ENCODE measurements around the gene VPS35L.

Gene VPS35L

DNA sequence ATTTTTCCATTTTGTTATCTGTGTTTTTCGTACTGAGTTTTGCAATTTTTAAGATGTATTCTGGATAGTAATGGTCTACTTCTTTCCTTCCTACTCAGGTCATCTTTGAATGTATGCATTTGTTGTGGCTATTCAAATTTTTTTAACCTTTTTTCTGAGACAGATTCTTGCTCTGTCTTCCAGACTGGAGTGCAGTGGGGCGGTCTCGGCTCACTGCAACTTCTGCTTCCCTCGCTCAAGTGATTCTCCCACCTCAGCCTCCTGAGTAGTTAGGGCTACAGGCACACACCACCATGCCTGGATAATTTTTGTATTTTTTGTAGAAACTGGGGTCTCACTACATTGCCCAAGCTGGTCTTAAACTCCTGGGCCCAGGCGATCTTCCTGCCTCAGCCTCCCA, 33.6 kb downstream of the VPS35L start:
- TF ChIP-seq, protein P1, sequence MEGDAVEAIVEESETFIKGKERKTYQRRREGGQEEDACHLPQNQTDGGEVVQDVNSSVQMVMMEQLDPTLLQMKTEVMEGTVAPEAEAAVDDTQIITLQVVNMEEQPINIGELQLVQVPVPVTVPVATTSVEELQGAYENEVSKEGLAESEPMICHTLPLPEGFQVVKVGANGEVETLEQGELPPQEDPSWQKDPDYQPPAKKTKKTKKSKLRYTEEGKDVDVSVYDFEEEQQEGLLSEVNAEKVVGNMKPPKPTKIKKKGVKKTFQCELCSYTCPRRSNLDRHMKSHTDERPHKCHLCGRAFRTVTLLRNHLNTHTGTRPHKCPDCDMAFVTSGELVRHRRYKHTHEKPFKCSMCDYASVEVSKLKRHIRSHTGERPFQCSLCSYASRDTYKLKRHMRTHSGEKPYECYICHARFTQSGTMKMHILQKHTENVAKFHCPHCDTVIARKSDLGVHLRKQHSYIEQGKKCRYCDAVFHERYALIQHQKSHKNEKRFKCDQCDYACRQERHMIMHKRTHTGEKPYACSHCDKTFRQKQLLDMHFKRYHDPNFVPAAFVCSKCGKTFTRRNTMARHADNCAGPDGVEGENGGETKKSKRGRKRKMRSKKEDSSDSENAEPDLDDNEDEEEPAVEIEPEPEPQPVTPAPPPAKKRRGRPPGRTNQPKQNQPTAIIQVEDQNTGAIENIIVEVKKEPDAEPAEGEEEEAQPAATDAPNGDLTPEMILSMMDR (IDR thresholded peaks at IDR 0.05; ENCODE audit: low read depth, low read length, missing control alignments): no peak
- DNase-seq (ENCODE audit: low read depth): no peak
- no peak overlapping the region for H3K4me3 ChIP-seq (ENCODE audit: low read depth, low read length)

DNA sequence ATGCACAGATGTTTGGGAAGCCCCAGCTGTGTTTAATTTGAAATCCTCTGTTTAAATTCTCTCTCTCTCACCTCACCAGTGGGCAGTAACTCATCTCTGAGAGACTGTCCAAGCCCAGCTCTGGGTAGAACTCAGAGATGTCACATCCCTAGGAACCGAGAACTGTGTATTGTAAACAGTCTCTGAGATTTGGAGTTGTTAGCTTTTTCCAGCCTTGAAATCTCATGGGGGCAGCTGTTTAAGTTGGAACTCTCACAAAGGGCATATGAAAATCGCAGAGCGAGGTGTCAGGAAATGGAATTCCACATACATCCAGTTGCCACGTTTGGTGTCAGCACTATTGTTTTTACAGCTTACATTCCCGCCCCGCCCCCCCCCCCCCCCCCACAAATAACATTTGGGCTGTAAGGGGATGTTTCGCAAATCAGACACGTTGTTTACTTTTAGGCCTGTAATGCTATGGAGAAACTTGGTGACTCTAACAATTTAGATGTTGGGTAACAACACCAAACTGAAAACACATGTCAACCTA, 34.3 kb downstream of the VPS35L start:
- no peak for DNase-seq (ENCODE audit: low read depth)
- TF ChIP-seq, protein P1 (IDR thresholded peaks at IDR 0.05; ENCODE audit: low read depth, low read length, missing control alignments): no peak
- no peak overlapping the region for H3K4me3 ChIP-seq (ENCODE audit: low read depth, low read length)

DNA sequence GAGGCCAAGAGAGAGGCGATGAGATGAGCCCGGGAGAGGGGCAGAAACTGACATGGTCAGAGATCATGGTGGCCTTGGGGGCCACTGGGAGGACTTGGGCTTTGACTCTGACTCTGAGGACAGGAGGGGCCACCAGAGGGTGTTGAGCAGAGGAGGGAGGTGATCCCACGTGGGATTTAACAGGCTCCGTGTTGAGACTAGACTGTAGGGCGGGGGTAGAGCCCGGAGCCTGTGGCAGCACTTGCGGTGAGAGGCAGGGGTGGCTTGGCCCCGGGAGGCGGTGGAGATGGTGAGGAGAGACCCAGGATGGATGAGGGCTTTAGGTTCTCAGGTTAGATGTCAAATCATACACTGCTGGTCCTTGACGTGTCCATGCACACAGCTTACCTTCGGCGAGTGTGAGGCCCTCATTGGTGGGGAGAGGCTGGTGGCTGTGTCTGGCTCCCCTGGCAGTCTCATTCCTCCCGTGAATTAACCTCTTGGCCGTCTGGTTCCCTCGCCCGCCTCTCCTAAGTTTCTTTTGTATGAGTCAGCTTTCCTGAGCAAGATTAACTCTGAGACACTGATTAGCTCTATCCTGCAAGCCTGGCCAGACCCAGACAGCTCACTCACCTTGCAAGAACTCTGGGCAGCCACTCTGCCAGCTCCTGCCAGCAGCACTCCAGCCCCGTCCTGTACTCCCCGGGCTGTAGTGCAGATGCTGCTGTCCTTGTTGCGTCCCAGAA, 39.7 kb downstream of the VPS35L start:
- TF ChIP-seq, protein P1 (IDR thresholded peaks at IDR 0.05; ENCODE audit: low read depth, low read length, missing control alignments): no peak
- no peak for DNase-seq (ENCODE audit: low read depth)
- H3K4me3 ChIP-seq (ENCODE audit: low read depth, low read length): no peak overlapping the region

DNA sequence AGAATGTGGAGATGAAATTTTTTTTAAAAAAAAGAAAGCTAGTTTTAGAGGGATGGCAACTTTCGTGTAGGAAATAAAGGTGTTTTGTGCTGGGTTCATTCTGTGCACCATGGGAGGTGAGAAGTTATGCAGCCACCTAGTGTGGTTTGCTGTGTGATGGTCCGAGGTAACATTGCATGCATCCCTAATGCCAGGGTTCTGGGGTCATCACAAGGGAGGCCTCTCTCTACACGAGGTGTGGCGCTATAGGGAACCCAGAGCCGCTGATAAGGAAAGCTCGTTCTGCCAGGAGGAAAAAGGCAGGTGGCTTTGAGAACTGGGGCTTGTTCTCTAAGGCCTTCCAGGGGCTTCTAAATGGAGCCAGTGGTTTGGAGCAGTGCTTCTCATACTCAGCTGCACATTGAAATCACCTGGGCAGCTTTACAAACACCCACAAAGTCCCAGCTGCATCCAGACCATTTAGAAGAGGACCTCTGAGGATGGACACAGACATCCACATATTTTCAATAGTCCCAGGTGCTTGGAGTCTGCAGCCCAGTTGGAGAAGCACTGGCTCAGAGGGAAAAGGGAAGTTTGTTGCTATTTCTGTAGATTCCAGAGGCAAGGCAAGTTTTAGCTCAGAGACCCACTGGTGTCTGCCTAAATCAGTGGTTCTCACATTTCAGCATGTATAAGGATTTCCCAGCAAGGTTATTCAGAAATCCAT, 43.5 kb downstream of the VPS35L start:
- DNase-seq (ENCODE audit: low read depth): no peak
- TF ChIP-seq, protein P1 (IDR thresholded peaks at IDR 0.05; ENCODE audit: low read depth, low read length, missing control alignments): no peak
- H3K4me3 ChIP-seq (ENCODE audit: low read depth, low read length): no peak overlapping the region

DNA sequence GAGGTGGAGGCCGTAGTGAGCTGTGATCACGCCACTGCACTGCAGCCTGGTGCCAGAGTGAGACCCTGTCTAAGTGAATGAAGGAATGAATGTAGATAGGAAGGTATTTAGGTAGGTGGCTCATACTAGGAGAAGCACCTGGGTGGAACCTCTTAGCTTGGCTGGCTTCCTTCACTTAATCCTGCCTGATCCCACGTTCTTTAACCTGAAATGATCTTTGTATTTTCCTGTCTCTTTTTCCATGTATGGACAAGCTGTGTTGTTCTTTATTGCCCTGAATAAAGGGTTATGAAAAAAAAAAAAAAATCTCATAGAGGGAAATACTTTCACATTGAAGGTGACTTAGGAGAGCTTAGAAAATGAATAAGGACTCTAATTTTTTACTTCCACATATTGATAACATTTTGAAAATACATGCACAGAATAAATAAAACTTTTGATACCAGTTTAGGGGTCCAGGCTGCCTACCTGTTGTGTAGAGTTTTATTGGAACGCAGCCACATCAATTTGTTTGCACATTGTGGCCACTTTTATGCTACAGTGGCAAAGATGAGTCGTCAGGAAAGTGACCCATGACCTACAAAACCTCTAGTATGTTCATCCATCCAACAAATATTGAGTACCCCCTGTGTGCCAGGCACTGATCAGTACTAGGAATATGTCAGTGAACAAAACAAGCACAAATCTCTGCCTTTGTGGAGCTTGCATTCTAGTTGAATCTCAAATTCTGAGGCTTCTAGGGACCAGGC, 44.6 kb downstream of the VPS35L start:
- no peak for DNase-seq (ENCODE audit: low read depth)
- TF ChIP-seq, protein P1 (IDR thresholded peaks at IDR 0.05; ENCODE audit: low read depth, low read length, missing control alignments): no peak
- no peak overlapping the region for H3K4me3 ChIP-seq (ENCODE audit: low read depth, low read length)

DNA sequence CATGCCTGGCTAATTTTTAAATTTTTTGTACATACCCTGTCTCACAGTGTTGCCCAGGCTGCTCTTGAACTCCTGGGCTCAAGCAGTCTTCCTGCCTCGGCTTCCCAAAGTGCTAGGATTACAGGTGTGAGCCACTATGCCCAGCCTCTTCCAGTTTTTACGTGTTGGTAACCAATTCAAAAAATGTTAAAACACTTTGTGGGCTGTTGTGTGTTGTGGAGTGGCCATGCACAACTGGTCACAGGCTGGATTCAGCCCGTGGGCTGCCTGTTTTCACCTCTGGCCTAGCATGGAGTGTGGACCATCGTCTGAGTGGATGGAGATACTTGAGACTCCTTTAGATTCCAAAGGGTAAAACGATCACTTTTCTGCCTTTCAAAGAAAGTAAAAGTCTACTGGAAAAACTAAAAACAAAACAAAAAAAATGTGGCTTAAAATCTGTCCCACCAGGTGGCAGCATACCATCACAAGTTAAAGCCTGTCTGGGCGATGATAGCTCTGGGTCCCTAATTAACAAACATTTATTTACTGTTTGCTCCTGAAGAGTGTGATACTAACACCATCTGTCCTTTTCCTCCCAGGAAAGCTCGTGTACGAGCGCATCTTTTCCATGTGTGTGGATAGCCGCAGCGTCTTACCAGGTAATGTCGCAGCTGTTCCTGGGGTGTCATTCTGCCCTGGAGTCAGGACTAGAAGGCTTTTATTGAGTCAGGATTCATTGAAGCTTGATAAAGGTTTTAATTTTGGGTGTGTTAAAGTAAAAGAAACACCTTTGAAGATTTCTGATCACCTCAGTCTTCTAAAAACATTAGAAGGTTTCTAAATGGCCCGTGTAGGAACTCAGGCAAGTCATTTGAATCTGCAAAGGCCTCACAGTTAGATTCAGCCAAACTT, 45.8 kb downstream of the VPS35L start:
- TF ChIP-seq, protein P1 (IDR thresholded peaks at IDR 0.05; ENCODE audit: low read depth, low read length, missing control alignments): peak; percentile 40
- peak; percentile 12 for DNase-seq (ENCODE audit: low read depth)

More for the DNA sequence above, 45.8 kb downstream of the VPS35L start:
- no peak overlapping the region for H3K4me3 ChIP-seq (ENCODE audit: low read depth, low read length)
